WTC11 (cell line): ENCODE results near the gene PER3.

Experiments
- CTCF ChIP-seq: fragments of 200-600 bp; IDR thresholded peaks from 2 replicates; pipeline ENCODE4 v1.8.0; 2022; ENCODE audit warnings: antibody characterized with exemption
- IRF1 ChIP-seq: sonication (generic); formaldehyde crosslinking; IDR thresholded peaks from 2 replicates; pipeline ENCODE4 v1.8.0; 2023; ENCODE audit warnings: missing genetic modification reagents
- MLX ChIP-seq: sonication (generic); formaldehyde crosslinking; IDR thresholded peaks from 2 replicates; pipeline ENCODE4 v1.8.1; 2023; ENCODE audit warnings: mild to moderate bottlenecking, missing genetic modification reagents, moderate library complexity
- NFE2L1 ChIP-seq: sonication (generic); formaldehyde crosslinking; IDR thresholded peaks from 2 replicates; pipeline ENCODE4 v1.8.1; 2023; ENCODE audit warnings: missing genetic modification reagents
- PRDM15 ChIP-seq: sonication (generic); formaldehyde crosslinking; IDR thresholded peaks from 2 replicates; pipeline ENCODE4 v1.8.0; 2022; ENCODE audit warnings: missing genetic modification reagents
- ZNF281 ChIP-seq: sonication (generic); formaldehyde crosslinking; IDR thresholded peaks from 2 replicates; pipeline ENCODE4 v1.8.0; 2023; ENCODE audit warnings: mild to moderate bottlenecking, missing genetic modification reagents

GRCh38 chr1:7769673-7770412 is 14.2 kb upstream of the PER3 start:
- TF ChIP-seq CTCF (no peak), IRF1 (CRISPR knock-in tag) (no peak), PRDM15 (CRISPR knock-in tag) (no peak), ZNF281 (CRISPR knock-in tag) (no peak), MLX (CRISPR knock-in tag) (no peak), NFE2L1 (CRISPR knock-in tag) (no peak)
